ENCODE data around the gene RBFOX1.

Gene RBFOX1

DNA sequence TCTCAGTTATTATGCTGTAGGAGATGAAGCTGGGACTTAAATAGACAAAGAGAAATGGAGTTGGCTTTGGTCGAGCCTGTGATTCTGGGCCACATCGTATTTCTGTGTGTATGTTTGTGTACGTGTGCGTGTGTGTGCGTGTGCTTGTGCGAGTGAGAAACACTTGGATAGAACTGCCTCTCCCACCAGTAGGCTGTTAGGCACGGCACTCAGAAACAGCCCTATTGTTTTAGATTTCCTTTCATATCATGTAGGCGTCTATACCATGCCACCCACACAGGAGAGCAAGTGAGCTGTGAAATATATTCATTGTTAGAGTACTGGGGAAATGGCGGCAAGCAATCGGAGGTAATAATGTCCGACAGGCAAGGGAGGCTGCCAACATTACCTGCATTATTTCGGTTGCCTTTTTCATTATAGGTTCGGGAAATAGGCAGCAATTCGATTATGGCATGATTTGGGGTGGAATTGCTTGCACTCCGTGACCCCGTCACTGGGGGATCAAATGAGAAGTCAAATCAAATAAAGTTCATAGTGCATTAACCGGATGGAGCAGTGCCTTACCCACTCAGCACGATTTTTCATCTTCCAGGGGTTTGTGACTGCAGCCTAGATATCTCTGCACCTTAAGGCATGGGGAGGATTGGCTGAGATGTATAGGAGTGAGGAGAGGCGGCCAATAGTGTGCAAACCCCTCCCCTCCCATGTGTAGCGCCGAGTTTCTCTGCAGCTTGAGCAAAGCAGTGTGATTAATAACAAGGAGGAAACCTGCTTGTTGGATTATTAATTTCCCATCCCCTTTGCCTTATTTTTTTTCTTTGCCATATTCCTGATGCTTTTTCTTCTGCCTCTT lies 89.6 kb downstream of the RBFOX1 start:
- no peak for DNase-seq

DNA sequence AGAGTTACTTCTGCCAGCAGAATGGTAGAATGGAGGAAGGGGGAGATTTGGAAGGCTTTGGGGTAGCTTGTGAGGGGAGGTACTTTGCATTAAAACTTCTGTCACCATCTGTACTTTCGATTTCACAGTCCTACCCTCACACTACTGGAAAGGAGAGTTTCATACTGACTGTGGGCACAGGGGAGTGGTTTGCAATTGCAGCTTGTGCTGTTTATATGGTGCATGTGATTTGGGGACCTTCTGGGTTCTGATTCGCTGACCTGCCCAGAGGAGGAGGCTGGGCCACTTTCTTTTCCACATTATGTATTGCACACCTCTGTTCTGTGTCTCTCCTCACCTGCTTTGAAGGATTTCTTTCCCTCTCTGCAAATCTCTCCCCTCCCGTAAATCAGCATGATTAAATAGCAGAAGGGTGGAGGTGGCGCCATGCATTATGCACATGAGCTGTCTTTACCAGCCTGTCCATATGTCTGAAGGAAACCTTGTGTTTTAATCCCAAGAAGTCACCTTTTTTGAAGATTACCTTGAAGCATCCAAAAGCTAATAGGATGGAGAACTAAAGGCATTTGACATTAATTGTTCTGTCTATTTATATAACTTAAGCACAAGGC lies 90.9 kb downstream of the RBFOX1 start:
- DNase-seq, result no peak

DNA sequence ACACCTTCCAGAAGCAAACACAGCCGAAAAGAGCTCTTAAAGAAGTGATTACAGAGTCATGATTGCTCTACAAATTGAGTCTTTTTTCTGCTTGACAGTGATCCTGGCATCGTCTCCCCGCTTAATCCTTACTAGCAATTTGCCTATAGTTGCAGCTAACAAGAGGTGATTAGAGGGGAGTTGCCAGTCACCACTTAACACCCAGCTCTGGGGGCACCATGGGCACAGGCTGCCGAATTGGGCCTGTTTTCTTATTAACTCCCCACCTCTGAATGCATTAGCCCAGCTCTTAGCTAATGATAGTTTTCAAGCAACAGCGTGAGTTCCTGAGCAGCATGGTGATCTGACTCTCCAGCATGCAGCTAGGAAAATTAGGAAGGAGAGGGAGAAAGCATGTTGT lies 93.5 kb downstream of the RBFOX1 start:
- DNase-seq, result no peak

DNA sequence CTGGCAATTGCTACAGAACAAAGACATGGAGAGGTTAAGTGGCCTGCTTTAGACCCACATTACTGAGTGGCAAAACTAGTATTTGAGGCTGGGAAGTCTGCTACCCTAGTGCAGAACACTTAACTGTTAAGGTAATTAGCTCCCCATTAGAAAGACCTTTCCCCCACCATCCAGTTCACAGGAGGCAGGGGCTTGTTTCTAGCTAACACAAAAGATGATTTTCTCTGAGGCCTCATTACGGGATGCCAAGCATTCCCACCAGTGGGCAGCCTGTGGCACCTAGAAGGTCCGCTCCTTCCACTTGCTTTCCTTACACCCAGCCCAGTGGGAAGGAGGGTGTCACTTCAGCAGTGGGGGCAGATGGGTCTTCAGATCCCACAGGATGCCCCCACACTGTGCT lies 99.1 kb downstream of the RBFOX1 start:
- DNase-seq, result no peak

DNA sequence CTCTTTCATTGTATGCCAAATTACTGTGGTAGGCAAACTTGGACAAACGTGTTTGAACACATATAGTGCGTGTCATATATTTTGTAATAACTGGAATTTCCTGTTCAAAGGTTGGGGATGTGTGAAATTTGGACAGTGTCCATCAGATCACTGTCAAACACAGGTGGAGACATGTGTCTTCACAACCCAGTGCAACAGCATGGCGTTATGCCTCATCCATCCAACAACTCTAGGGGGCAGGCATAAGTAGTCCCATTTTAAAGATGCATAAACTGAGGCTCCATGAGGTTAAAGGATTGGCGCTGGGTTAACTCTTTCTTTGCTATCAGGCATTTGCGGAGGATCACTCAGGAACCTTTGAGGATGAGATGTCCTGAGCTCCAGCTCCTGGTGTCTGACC lies 103.7 kb downstream of the RBFOX1 start:
- no peak for DNase-seq

DNA sequence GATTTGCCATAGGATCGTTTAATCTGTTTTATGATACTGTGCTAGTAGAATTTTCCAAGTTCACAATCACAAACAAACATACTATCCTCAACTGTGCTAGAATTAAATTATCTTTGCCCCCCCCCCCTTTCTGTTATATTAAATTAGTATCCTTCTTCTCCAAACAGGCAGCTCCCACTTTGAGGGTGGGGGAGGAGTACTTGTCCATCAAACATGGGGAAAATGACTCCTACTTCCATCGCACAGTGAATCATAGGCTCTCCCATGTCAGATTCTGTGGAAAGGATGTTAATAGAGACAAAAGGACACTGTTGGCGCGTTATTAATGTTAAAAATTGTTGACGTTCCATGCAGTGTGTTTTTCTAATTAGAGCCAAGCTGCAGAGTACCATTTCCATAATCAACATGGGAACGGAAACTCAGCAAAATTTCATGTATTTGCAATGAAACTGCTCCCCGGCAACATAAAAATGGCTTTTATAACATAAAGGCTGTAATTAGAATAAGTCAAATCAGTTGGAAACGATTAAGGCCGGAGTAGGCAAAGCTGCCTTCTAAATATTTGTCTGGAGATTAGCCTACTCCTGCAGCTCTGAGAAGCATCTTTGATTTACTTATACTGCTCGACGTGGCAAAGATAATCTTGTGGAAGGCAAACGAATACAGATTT lies 104.6 kb downstream of the RBFOX1 start:
- DNase-seq, result no peak

DNA sequence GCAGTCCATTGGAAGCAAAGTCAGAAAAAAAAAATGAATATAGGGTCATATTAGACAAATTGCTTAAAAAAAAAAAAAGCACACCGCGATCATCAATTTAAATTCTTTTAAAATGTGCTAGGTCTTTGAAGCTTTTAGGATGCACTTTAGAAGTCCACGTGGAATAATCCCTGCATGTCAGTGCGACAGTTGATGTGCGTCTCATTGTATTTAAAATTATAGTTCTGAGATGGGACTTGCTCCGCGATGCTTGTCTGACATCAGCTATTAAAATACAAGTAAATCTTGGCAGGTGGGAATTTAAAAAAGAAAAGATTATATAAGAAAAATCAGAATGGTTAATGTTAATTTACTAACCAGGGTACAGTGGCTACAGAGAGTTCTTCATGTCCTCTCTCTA lies 105.2 kb downstream of the RBFOX1 start:
- no peak for DNase-seq

DNA sequence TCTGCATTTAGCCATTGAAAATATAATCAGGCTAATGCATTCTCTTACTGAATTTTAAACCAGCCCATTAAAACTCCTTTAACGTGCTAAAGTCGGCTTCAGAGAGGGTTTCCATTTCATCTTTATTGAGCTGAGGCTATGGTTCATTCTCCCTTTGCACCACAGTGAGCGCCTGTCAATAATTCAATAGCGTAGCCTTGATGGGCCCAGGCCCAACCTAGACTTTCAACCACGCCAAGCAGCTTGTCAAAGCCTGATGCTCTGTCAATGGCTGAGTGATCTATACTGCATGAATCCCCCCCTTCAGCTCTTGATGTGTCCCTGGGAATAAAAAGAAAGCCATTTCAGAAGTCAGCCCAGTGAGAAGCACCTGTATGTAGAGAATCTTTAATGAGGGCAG lies 106.0 kb downstream of the RBFOX1 start:
- no peak for DNase-seq

DNA sequence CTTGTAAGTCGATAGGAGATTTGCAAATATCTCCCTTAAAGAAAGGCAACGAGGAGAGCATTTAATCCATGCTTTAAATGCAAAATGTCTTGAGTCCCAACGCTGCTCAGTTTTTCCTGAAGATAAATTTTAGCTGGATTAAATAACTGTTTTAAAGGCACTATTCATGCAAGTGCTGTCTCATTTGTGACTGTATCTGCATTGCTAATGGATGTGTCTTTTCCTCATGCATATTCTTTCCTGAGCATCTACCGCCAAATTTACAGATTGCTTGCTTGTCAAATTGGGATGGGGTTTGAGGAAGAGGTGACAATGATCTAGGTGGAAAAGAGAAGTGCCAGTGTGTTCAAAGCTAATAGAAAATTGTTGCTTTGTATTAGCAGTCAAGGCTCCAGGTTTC lies 106.9 kb downstream of the RBFOX1 start:
- DNase-seq, result no peak

DNA sequence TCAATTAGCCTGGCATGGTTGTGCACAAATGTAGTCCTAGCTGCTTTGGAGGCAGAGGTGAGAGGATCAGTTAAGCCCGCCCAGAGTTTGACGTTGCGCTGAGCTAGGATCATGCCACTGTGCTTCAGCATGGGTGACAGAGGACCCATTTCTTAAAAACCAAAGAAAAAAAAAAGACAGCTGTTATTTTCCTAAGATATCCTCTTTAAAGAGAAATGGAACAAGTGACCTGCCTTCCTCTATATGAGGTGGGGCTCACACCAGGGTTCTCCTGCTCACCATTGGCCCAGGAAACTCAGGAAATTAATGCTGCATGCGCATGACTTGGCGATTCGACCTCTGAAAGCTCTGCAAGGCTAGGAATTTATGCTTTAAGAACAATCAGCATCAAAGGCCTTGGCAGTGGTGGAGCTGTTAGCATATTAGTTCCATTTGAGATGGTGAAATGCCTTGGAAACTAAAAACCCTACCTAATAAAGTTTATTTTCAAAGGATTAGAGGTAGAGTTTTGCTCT lies 108.3 kb downstream of the RBFOX1 start:
- no peak for DNase-seq

DNA sequence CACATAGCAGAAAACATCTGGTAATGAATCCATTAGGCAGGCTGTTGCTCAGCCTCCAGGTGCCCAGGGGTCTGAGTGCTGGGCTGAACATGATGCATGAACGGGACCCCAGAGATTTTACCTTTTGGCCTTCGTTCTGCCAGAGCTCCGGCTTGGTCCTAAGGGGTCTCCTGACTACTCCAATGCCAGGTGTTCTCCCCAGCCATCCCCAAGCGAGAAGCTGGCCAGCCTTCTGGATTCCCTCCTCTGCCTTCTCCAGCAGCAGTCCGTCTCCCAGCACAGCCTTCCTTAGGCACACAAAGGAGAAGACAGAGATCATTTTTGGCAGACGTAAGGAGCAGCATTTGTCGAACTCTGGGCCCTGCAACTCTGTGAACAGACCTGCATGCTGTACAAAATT lies 109.4 kb downstream of the RBFOX1 start:
- no peak for DNase-seq

DNA sequence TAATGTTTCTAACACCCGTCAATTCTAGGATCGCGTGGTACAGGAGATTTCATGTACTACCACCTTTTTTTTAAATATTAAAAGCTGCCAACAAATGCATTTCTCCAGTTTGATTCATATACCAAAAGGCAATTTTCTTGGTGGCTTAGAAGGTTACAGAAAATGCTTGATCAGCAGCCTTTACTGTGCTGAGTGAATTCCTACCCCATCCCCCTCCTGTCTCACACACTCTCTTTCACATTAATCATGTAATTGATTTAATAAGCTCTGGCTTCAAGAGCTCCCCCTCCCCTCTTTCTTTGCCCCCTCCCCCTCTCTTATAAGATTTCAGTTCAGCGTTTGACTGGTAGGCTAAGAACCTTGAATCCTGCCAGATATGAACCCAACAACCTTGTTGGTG lies 110.5 kb downstream of the RBFOX1 start:
- DNase-seq, result no peak

DNA sequence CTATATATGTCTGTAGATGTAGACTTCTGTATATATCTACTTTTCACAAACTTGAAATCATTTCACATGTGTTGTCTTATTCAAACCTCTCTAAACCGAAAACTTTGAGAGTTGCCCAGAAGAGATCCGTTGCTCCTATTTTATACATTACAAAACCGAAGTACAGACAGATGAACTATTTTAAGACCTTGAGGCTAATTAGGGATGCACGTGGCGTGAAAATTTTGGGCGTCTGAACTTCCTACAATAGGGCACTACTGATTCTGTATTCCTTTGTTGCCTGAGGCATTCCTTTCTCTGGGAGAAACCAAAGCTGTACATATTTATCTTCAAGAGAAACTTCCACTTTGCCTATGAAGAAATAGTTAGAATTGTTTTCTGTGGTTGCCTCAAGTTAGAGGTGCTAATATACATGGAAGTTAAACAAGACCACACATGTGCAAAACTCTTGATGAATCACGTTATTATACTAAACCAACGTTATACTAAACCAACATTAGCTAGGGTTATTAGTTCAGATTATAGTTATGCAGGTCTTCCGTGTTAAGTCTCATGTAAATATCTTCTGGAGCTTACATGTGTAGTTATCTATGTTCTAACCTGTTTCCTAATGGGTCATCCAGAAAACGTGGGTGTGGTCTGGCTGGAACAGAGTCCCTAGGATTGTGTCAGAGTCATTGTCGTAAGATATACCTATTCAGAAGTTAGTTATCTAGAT lies 111.2 kb downstream of the RBFOX1 start:
- DNase-seq, result no peak

DNA sequence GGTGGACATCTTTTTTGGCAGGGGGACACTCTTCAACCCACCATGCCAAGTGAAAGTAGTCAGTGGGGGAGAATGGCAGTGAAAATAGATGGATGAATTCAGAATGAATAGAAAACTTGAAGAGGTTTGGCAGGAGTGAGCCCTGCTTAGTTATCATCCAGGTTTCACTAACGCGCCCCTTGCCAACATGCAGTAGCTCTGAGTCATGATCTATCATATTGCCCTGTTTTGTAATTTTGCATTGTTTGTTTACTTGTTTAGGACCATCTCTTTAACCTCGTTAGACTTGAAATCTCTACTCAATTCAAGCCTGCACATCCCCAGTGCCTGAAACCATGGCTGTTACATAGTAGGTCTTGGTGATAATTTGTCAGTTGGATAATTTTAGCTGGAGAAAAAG lies 116.7 kb downstream of the RBFOX1 start:
- DNase-seq, result no peak

DNA sequence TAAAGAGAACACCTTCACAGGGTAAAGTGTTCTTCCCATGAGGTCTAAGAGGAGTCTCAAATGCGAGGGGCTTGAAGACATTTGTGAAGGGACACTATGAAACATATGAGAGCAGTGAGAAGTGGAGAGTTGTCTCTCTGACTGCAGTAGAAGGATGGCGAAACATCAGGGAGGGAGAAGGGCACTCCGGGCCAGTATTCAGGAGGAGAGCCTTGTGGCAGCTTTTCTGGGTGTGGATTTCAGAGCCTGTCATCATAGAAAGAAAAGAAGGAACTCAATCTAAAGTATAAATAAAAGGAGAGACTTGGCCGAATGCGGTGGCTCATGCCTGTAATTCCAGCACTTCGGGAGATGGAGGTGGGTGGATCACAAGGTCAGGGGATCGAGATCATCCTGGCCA lies 117.2 kb downstream of the RBFOX1 start:
- DNase-seq, result no peak

DNA sequence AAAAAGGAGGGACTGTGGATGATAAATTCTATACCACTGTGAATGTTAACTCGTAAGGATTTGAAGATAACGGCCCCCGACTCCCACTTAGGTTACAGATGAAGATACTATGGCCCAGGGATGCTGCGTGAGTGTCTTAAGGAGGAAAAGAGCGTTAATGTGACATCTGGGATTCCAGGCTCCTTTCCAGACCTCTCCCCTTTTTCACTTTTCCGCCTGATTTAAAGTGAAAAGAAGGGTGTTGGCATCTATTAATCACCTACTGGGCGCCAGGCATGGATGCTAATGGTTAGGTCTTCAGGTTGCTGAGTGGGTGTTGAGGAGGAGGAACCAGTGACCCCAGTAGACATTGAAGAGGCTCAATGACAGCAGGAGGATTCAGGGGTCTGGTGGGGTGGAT lies 117.8 kb downstream of the RBFOX1 start:
- no peak for DNase-seq

DNA sequence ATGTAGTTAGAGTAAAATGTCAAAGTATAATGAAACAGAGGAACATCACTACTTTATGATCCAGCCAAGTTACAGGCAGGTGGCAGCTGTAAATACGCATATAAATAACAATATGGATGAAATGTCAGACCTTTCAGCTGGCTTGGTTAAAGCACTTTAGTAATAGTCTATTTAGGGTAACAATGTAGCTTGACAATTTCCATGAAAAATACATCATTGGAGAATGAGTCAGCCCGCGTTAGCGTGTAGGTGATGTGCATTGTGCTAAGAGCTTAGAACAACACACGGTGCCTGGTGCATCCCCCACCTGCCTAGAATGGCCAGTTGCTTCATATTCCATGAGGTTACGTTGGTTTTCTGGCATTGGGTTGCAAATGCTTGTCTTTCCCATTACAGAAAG lies 119.4 kb downstream of the RBFOX1 start:
- DNase-seq, result no peak

DNA sequence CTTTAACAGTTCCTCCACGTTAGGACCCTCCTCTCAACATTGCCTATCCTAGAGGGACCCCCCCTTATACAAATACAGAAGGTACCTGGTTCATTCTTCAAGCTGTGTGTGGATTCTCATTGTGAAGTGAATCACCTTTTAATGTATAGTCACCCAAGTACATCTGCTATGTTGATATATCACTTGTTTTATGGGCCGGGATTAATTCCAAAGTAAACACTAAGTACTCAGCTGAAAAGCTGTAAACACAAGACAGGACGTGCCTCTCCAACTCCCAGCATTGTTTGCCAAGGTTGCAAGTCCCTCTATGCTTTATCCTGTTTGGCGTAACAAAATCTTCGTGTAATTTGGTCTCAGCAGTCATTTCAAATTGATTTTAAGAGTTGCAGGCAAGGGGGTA lies 123.6 kb downstream of the RBFOX1 start:
- DNase-seq, result no peak

DNA sequence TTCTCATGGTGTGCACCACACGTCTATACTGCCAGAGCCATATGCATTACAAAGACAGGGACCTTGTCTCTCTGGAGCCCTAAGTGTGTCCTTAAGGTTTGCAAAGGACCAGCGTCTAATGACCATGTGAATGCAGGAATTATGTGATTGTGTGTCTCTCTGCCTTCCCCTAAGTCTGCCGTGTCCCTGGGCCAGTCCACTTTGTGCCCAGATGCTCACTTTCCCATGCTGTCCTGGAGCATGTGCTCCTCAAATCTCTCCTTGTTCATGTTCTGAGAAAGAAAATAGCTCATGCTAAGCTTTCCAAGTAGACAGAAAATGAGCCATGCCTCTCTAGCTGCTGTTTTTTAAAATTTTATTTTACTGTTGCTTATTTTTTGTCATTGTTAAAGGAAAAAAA lies 125.5 kb downstream of the RBFOX1 start:
- no peak for DNase-seq

DNA sequence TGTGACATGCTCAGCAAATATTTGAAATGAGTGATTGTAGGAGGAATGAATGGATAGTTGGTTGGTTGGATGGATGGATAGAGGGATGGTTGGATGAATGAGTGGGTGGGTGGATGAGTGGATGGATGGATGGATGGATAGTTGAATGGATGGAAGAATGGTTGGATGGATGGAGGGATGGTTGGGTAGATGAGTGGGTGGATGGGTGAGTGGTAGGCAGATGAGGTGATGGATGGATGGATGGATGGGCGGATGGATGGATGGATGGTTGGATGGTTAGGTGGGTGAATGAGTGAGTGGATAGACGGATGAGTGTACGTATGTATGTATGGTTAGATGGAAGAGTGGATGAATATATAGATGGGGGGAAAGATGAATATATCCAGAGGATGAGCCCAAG lies 137.7 kb downstream of the RBFOX1 start:
- DNase-seq, result no peak

DNA sequence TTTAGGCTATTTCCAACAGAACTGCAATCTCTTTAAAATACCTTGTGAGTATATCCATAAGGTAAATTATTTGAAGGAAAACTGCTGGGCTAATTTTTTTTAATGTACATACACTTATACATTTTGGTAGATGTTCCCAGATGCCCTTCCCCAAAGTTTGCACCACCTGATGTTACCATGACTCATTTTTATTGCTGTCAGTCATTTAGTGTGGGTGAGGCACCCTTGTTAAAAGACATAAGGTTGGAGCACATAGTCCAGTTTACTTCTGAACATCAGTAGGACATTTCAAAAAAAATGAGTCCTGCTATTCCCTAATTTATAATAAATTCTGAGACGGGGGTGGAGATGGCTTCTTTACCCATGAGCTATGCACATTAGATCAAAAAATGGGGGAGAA lies 138.6 kb downstream of the RBFOX1 start:
- DNase-seq, result no peak

DNA sequence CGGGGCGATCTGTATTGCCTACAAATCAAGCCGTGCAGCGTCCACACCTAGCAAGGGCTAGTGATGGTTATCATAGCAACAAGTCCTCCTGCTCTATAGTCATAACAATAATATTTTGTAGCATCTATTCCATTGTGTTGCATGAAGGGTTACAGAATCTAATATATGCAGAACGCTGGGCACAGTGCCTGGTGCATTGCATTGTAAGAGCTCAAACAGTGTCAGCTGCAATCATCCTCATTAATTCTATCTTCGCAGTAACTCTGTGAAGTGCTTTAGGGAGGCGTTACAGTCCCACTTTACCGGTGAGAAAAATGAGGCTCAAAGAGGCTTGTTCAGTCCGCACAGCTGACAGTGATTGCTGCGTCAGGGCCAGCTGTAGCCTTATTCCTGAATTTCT lies 149.4 kb downstream of the RBFOX1 start:
- DNase-seq, result no peak

DNA sequence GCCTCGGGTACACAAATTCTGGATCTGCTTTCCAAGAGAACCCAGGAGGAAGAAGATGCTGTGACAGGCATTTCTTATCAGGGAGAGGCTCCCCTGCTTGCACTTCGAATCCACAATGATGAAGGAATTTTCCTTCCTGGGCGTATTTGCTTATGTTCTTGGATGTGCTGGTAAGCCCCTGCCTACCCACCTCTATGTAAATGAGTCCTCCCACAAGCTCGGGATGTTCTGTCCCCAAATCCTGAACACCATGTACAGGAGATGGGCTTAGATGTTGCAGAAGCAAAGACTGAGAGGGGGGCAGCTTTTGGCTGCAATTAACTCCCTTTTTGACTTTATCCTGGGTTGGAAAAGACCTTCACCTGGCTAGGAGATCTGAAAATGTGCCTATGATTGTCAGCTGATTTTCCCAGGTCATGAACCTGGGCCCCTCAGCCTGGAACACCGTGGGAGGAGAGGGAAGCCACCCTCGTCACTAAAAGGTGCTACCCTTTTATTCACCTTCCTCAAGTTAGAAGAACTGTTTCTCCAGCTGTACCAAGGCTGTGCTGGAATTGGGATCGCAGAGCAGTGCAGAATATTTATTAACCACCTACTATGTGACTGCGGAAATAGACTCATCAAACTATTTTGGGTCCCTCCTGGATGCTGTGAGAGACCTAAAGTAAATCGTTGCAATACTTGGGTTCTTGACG lies 150.1 kb downstream of the RBFOX1 start:
- DNase-seq, result no peak

All from activated CD4-positive, CD25-positive, alpha-beta regulatory T cell (primary cell).